Left cardiac atrium (tissue), 4 donors: ENCODE measurements around the gene NEK9. TPM values are rescaled to one million over a fixed set of nuclear protein-coding genes. Genes with fewer than 3 reads are reported as not detected.
A peak's percentile ranks its signal among the peaks of the same experiment; 100 is the strongest.
"Not testable (repeated sequence)": the region's sequence is repeated elsewhere in the genome, so short reads cannot be mapped to it uniquely, and the experiment has no call there.

ENCODE experiments used
- ATAC-seq, 2 donors: fragments of 200-7000 bp; cut with Tn5 transposase; one replicate each; pipeline ENCODE4 v1.9.1; 2020; ENCODE audit warnings: mild to moderate bottlenecking in 2 of 2, moderate library complexity in 2 of 2
- DNase-seq: peaks from one replicate; pipeline ENCODE4 v3.0.0-alpha.2; 2020
- intact Hi-C, 2 donors: fragments of 100-400 bp; cut with DNase I; formaldehyde crosslinking; loops; one replicate each; pipeline versions ENCODE4 v1.14.1 to v1.15.1; 2022 to 2023
- total RNA-seq, 2 donors: library from RNA; stranded (reverse); fragmentation: NEBNext Ultra II Directional; extraction: Animal tissue kit (Norgen Biotek cat#: 25700); gene quantifications; one replicate each; pipeline ENCODE4 v1.2.1, GENCODE V29; 2021
- donor health status: DM: no; HTN: yes; CAD: no.
- donor health status: DM: no; HTN: yes; CAD: no; lungs with severe emphysema.
- donor health status: DM: yes; HTN: yes; CAD: no.
- donor health status: Dilated cardiomyopathy.

NEK9 gene
- total RNA-seq, 2 donors from 2014 or later = 89.1 to 102 TPM

DNA sequence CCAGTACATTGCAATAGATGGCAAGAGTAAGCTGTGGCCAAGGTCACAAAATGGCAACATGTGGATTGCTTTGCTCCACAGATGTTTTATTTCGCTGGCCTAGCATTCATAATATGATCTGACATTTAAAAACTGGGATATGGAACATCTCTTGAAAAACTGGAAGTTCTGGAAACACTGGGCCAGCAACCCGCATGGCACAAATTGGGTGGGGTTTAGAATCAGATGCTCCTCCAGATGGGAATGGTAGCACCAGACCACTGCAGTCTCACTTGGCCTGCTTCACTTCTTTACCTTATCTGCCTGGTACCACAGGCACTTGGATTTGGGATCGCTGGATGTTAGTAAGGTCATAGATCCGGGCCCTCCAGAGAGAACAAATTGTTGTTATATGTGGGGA lies 47.3 kb downstream of the NEK9 start:
- intact Hi-C loops = no loop called here
- ATAC-seq (no peak), DNase-seq (no peak)

DNA sequence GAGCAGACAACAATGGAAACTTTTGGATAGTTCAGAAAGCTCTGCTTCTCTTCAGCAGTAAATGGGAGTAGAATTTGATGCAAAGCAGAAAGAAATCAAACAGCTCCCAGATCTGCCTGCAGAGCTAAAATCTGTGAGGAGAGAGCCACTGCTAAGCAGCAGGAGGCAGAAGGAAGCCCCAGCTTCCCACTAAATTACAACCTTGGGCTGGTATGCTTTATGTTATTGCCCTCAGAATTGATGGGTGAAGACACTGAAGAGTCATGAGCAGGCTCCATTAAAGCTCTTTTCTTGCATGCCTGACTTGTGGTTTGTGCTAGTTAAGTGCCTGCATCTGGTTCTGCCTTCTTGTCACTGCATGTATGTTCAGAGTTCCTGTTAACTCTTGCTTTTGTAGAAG lies 49.1 kb downstream of the NEK9 start:
- ATAC-seq (no peak), DNase-seq (no peak)
- intact Hi-C loops = no loop called here

DNA sequence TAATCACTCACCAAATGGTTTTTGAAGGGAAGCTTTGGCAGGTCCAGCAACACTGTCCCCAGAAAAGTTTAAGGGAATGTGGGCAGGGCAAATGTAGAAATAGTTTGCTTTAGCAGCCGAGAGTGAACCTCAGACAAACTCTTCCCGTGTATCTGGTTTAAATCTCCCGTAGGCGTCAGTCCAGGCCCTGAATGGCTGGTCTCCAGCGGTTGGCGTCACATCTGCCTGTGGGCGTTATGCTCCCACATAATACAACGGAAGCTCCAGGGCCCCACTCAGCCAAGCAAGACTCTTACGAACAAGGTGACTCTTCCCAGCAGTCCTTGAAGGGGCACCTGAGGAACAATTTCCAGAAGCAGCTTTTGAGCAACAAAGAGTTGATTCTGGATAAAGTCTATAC lies 56.5 kb downstream of the NEK9 start:
- no peak for DNase-seq
- intact Hi-C loops = no loop called here
- no peak for ATAC-seq

DNA sequence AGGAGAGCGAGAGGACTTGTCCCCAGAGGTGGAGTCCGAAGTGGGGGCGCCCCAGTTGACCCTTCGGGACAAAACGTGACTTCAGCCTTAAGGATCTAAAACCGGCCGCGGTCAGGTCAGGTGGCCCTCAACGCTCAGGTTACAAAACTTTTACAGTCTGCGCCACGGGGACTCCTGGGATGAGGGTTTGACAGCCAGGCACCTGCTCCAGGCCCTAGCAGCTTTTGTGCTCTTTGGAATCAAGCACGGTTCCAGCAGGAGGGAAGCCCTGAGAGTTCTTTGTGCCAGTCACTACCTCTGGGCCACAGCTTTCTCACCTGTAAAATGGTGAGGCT lies 57.1 kb downstream of the NEK9 start:
- ATAC-seq = peak in 1 of 2 donors; percentile 1
- intact Hi-C loops = loop anchor here in 1 of 2 donors (10.0 kb wide), 1 partner anchor 55 kb away; no protein-coding TSS in a partner anchor
- no peak for DNase-seq

DNA sequence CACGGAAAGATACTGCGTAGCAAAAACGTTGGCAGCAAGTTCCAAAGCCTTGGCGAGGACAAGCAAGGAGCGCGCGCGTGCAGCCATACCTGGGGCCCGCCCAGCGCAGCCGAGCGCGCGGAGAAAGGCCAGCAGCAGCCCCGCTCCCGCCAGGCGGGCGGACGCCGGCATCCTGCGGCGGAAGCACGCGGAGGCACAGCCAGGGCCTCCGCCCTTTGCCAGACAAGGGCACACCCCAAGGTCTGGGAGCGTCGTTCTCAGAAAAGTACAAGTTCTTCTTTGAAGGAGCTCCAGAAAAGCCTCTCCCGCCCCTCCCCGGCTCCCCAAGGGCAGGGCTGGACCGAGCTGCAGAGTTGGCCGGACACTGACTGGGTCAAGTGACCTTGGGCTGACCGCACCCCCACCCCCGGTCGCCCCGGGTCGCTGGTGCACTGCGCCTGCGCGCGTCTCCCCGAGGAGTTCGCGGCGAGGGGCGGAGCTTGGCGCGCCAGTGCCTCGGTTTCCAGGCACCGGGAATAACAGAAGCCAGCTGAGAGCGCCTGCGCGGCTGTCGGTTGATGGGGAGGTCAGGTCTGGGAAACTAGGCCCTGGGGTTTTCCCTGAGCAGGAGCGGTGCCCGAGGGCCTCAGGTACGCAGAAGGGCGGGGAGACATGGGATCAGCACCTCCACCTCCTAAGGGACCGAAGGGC lies 57.6 kb downstream of the NEK9 start, which contains the start of gene ZC2HC1C:
Gene ZC2HC1C, plus strand, starts transcription at position 521 of the 690 bp plus-strand sequence. CDS start 933 bp downstream, outside the sequence.
- DNase-seq (peak; percentile 97), ATAC-seq (peak; percentile 95 to 97)
- intact Hi-C loops = loop anchor here in 1 of 2 donors (10.0 kb wide), 1 partner anchor 54 kb away; no protein-coding TSS in a partner anchor

DNA sequence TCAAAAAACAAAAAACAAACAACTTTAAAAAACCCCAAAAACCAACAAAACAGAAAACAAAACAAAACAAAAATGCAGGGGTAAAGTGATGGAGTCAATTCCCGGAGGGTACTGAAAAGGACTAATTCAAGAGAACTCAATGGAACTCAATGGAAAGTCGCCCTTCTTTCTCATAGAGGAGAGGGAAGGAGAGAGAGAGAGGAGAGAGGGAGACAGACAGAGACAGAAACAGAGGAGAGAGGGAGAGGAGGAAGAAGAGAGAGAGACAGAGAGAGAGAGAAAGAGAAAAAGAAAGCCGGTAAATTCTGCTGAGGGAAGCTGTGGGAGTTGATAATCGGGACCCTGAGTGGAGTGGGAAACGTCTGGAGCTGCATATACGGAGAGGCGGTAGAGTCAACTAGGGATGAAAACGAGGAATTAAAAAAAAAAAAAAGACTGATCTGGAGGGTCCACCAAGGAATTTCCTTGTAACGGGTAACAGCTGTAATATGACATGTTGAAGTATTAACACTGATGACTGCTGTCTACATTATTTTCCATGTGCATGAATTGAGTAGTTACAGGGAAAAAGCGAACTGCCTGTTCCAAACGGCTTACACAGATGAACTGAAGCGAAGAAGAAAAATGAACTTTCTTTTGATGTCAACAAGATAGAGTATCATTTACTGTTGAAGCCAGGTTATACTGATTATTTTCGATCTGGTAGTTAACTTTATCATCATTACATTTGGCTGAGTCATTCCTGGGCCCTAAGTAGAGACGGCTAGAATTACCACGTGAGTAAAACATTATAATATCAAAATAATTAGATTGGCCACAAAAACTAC lies 58.3 kb downstream of the NEK9 start:
- DNase-seq (no peak), ATAC-seq (peak in 1 of 2 donors; percentile 27)
- intact Hi-C loops = loop anchor here in 1 of 2 donors (10.0 kb wide), 1 partner anchor 54 kb away; no protein-coding TSS in a partner anchor

DNA sequence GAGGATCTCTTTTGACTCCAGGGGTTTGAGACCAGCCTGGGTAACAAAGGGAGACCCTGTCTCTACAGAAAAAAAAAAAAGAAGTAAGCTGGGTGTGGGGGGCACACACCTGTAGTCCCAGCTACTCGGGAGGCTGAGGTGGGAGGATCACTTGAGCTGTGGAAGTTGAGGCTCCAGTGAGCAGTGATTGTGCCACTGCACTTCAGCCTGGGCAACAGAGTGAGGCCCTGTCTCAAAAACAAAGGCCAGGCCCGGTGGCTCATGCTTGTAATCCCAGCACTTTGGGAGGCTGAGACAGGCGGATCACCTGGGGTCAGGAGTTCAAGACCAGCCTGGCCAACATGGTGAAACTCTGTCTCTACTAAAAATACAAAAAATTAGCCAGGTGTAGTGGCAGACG lies 59.1 kb downstream of the NEK9 start:
- not testable (repeated sequence) for DNase-seq, ATAC-seq
- intact Hi-C loops = loop anchor here in 1 of 2 donors (10.0 kb wide), 1 partner anchor 53 kb away; no protein-coding TSS in a partner anchor

DNA sequence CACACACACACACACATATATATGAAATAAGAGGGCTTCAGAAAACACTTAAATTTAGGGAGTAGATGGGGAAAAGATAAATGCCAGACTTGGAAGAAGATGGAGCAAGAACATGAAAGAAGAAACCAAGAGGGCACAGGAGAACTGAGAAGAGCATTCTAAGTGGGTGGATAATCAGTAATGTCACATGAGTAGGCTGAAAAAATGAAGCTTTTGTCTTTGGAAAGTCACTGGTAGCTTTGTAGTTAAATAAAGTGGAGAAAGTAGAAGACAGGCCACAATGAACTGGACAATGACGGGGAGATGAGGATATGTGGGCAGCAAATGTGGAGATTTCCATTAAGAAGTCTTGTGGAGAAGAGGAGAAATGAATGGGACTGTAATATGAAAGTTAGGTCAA lies 59.6 kb downstream of the NEK9 start:
- ATAC-seq = no peak
- no peak for DNase-seq
- intact Hi-C loops = loop anchor here in 1 of 2 donors (10.0 kb wide), 1 partner anchor 52 kb away; no protein-coding TSS in a partner anchor

DNA sequence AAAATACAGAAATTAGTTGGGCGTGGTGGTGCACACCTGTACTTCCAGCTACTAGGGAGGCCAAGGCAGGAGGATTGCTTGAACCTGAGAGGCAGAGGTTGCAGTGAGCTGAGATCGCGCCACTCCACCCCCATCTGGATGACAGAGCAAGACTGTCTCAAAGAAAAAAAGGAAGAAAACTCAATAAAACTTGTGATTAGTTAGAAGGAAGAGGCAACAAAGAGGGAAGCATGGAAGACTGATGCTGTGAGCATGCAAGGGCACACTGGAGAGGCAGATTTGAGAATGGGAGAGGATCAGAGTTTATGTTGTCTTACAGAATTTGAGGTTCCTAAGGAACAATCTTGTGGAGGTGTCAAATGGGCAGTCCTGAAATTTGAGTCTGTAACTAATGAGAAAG lies 60.2 kb downstream of the NEK9 start:
- ATAC-seq (no peak), DNase-seq (no peak)
- intact Hi-C loops = loop anchor here in 1 of 2 donors (10.0 kb wide), 1 partner anchor 52 kb away; no protein-coding TSS in a partner anchor

DNA sequence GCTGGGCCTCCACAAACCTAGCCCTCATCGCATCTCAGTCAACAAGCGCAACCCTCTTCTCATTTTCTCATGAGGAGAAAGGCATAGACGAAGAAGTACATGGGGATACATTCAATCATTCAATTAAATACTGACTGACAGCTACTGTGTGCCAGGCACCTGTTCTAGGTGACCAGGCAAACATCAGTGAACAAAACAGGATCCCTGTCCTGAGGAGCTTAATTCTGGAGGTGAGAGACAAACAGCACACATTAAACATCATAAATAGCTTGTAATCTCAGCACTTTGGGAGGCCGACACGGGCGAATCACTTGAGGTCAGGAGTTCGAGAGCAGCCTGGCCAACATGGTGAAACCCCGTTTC lies 62.7 kb downstream of the NEK9 start:
- ATAC-seq (no peak), DNase-seq (no peak)
- intact Hi-C loops = loop anchor here in 1 of 2 donors (10.0 kb wide), 1 partner anchor 49 kb away; no protein-coding TSS in a partner anchor

DNA sequence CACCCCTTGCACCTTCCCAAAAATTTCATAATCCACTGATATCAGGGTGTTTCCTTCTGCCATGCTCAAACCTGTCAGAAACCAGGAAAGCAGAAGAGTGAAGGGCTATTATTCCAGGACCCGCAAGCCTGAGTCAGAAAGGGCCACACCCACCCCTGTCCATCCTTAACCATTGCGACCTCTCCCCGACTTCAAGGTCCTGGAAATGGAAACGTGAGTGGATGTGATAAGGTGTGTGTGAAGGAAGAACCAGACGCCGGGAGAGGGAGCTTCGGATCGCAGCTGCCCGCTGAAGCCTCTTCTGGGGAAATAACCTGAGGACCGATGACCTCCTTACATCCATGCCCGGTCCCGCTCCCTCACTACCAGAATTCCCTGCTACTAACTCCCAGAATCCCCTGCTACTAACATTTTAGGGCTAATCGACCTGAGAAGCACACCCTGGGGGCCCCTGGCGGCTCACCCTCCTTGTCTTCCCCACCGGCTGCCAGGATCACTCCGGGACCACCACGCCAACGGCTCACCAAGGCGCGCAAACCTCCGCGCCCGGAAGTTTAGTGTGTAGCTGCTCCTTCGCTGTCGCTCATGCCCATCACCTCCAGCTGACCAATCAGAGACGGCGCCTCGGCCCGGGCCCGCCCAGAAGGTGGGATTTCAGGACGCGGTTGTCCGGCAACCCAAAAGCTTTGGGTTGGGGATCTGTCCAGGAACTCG lies 63.2 kb downstream of the NEK9 start, which contains the start of gene ACYP1:
Gene ACYP1, minus strand, starts transcription at position 534 of the 714 bp plus-strand sequence. Its CDS starts 471 bp downstream, at position 63.
- ATAC-seq (peak; percentile 97 to 98), DNase-seq (peak; percentile 91)
- intact Hi-C loops = loop anchor here in 1 of 2 donors (10.0 kb wide), 1 partner anchor 49 kb away; no protein-coding TSS in a partner anchor

DNA sequence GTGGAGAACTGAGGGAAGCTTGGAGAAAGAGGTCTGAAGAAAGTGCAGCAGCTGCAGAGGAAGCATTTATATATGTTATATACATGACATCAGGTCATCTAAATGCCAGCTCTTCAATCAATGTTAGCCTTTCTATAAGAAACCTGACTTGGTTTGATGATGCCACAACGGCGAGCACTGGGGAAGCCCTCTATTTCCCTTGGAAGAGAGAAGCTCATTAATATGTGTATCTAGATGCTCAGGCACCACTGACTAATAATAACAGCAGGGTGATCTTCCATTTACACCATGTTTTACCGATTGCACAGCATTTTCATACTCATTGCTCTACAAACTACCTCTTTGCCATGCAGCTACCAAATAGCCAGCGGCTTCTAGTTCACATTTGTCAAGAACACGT lies 63.8 kb downstream of the NEK9 start:
- intact Hi-C loops = loop anchor here in 1 of 2 donors (10.0 kb wide), 1 partner anchor 48 kb away; no protein-coding TSS in a partner anchor
- ATAC-seq (no peak), DNase-seq (no peak)

DNA sequence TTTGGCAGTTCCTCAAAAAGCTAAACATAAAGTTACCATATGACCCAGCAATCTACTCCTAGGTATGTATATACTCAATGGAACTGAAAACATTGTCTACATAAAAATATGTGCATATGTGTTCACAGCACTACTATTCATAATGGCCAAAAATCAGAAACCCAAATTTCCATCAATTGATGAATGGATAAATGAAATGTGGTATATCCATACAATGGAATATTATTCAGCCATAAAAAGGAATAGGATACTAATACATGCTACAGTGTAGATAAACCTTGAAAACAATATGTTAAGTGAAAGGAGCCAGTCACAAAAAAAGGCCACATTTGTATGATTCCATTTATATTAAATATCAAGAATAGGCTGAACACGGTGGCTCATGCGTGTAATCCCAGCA lies 66.4 kb downstream of the NEK9 start:
- intact Hi-C loops = loop anchor here in 1 of 2 donors (10.0 kb wide), 1 partner anchor 46 kb away; no protein-coding TSS in a partner anchor
- DNase-seq (no peak), ATAC-seq (no peak)

DNA sequence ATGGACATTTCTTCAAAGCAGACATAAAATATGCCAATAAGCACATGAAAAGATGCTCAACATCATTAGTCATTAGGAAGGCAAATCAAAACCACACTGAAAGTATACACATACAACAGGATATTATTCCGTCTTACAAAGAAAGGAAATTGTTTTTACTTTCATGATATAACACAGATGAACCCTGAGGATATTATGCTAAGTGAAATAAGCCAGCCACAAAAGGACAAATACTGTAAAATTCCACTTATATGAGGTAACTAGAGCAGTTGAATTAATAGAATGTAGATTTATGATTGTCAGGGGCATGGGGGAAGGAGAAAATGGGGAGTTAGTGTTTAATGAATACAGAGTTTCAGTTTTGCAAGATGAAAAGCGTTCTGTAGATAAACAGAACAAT lies 67.2 kb downstream of the NEK9 start:
- DNase-seq = no peak
- no peak for ATAC-seq
- intact Hi-C loops = loop anchor here in 1 of 2 donors (10.0 kb wide), 1 partner anchor 45 kb away; no protein-coding TSS in a partner anchor

DNA sequence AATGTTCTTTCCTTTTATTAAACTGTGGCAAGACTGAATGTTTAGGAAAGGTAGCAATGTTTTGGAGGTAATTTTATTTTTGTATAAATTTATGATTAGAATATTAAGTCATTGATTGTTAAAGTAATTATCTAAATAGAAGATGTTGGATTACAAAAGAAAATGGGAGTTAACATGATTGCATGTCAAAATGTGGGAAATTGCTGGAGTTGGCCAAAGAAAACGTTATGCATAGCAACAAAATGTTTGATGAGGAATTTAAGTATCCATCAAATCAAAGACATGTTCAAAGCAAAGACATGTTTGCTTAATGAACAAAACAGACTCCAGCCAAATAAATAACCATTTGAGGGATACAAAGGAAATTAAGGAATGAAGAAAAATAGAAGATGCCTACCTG lies 72.4 kb downstream of the NEK9 start:
- ATAC-seq (no peak), DNase-seq (no peak)
- intact Hi-C loops = no loop called here

DNA sequence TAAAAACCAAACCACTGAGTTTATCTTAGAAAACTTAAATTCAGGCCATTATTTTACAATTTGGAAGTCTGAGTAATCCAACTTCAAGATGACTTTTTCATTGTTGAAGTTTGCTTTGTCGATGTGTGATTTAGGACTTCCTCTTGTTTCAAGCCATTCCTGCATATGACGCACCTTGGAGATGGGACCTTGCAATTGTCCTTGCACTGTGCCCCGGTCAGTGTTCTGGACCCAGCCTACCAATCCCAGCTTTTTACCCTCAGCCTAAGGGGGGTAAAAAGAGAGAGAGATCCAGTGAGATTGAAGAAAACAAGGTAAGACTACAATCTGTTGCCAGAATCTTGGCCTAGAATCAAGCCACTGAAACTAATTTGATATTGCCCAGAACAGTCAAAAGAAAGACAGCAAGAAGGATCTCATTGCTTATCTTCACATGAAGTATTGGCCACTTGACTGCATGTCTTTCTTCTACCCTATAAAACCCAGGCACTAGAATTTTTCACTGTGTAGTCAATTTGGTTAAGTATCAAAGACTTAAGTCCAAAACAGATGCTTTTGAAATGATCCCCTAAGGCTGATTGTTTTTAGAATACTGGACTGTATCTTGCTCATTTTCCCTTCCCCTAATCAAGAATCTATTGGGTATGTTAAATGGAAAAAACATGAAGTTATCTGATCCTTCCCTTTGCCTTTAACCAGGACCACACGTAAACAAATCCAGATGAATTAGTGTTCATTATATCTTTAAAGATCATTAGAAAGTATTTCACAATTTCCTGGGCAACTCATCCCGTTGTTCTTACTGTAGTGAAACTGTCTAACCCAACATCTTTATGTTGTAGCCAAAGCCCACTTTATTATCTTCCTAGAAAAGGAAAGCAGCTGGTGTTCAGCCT lies 73.2 kb downstream of the NEK9 start:
- ATAC-seq (no peak), DNase-seq (no peak)
- intact Hi-C loops = no loop called here

DNA sequence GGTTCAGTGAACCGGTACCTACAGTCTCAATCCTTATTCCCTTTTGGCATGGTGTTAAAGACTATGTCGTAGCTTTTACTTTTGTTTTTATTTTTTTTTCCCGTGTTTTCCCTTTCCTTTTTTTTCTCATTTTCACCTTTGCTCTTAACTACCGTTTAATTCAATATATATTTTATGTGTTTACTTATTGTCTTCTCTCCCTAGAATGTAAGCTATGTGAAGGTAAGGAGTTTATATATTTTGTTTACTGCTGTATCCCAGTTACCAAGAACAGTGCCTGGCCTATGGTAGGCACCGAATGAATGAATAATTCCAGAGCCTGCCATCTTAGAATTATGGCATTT lies 75.3 kb downstream of the NEK9 start:
- no peak for ATAC-seq
- intact Hi-C loops = no loop called here
- DNase-seq = no peak
